GM23248 (cell line): ENCODE data around the gene MSANTD2.

ENCODE experiments used
- EZH2 ChIP-seq: fragments of 200-600 bp; sonication (generic); IDR thresholded peaks from 2 replicates; pipeline ENCODE4 v1.6.1; 2018; ENCODE audit warnings: antibody characterized with exemption, mild to moderate bottlenecking; ENCODE audit not compliant: insufficient read depth, poor library complexity, severe bottlenecking
- EZH2phosphoT487 ChIP-seq: fragments of 200-600 bp; sonication (generic); IDR thresholded peaks from 2 replicates; pipeline ENCODE4 v1.6.1; 2018; ENCODE audit warnings: antibody characterized with exemption, moderate library complexity, mild to moderate bottlenecking, low read depth; ENCODE audit not compliant: insufficient read depth

DNA sequence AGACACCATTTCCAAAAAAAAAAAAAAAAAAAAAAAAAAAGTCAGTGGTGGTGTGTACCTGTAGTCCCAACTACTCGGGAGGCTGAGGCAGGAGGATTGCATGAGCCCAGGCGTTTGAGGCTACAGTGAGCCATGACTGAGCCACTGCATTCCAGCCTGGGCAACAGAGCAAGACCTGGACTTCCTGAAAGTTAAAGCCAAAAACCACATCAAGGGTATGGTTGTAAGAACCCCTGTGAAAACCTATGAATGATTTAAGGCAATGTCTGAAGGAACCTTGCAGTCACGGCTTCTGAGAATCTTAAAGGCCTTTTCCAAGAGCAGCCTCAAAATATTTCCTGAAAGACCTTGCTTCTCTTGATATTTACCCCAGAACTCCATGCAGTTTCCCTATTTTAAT is 30.5 kb upstream of the MSANTD2 start:
- TF ChIP-seq EZH2 (no peak), EZH2phosphoT487 (no peak)
